Activated naive CD4-positive, alpha-beta T cell (primary cell): ENCODE data around the gene SV2C.
"Not testable (repeated sequence)": the region's sequence is repeated elsewhere in the genome, so short reads cannot be mapped to it uniquely, and the experiment has no call there.

Experiments
- DNase-seq, 4 experiments: peaks; one replicate each; lab custom pipeline; 2025; lab: John Stamatoyannopoulos, UW

SV2C gene

DNA sequence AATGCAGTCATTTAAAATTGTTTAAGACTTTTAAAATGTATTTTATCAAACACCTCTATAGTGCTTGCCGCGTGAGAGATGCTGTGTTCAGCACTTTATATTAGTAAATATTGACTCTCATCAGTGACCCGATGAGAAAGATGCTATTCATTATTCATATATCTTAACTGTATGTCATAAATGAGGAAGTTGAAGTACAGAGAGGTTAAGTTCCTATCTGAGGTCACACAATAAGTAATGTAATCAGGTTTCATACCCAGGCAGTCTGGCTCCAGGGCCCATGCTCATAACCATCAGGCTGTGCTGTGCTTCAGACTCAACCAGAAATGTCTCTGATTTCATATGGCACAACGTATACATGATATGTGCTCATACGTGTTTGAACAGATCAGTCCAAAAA lies 119.0 kb downstream of the SV2C start:
- no peak for DNase-seq

GRCh38 chr5:76204191-76204590 lies 121.0 kb downstream of the SV2C start:
- no peak for DNase-seq

DNA sequence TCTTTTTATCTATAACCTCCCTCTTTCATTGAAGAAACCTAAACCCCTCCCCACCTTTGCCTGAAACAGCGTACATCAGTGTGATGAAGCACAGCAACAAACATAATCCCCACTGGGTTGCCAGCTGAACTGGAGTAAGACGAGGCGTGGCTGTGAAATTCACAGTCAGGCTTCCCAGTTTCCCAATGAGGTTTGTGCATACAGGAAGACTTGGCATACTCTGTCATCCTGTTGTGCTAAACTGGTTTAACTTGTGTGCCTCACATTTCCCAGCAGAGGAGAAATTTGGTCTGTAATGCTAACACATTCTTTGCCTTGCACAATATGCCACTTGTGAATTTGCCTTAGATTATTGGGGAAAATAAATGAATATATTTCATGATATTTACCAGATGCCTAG lies 121.5 kb downstream of the SV2C start:
- no peak for DNase-seq

DNA sequence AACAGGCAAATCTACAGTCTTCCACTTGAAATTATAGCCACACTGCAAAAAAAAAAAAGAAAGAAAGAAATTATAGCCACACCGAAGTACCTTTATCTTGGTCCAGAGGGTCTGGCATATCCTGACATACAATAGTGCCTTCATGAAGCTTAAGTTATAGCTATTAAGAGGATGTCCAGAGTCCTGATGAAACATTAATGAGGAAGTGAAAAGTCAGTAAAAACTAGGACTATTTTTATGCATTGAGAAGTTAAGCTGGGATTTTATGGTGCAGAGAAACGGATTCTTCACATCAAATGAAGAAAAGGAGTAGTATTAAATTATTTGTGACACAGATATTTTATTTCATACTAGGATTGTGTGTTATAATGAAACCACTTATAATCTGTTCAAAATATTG lies 123.9 kb downstream of the SV2C start:
- DNase-seq = no peak

- no peak for DNase-seq
These were observed 126.1 kb downstream of the SV2C start for GRCh38 chr5:76209297-76209696.

GRCh38 chr5:76210946-76211345 lies 127.8 kb downstream of the SV2C start:
- no peak for DNase-seq

- DNase-seq = no peak
These were observed 130.7 kb downstream of the SV2C start for GRCh38 chr5:76213858-76214257.

- no peak for DNase-seq
These were observed 133.6 kb downstream of the SV2C start for GRCh38 chr5:76216748-76217147.

- DNase-seq = no peak
These were observed 136.5 kb downstream of the SV2C start for GRCh38 chr5:76219636-76220035.

DNA sequence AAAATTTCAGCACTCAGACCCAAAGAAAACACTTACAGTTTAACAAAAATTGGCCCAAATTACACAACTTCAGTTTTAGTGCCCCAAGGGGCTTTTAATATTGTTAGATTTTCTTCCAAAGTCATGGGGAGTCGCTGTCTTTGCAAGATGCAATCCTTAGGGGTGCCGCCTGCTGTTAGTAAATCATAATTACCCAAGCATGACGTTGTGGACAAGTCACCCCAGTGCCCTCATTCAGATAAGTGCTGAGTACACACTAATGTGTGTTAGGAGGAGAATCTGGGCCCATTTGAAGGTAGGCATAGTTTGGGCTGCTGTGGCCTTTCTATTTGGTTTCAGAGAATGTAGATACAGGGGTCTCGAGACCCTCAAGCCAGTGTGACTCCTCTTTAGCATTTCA lies 138.1 kb downstream of the SV2C start:
- no peak for DNase-seq

GRCh38 chr5:76222318-76222717 lies 139.1 kb downstream of the SV2C start:
- no peak for DNase-seq

GRCh38 chr5:76223696-76224095 lies 140.5 kb downstream of the SV2C start:
- DNase-seq = no peak

- DNase-seq = no peak
These were observed 141.7 kb downstream of the SV2C start for GRCh38 chr5:76224898-76225297.

DNA sequence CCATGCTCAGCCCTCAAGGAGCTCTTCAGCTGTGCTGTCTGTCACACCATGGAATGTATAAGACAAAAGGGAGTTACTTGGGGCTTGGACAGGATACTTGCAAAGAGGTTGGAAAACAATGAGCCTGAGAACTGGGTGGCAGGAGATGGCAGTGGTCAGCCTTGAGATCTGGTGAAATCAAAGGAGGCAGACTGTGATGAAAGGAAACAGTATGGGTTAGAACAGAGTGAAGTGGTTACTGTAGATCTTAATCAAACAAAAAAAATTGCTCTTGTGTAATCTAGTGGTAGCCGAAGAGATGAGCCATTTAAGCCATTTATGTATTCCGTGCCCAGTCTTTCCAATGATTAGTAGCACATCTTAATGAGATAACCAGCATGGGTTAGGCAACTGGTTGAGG lies 142.2 kb downstream of the SV2C start:
- DNase-seq = no peak

DNA sequence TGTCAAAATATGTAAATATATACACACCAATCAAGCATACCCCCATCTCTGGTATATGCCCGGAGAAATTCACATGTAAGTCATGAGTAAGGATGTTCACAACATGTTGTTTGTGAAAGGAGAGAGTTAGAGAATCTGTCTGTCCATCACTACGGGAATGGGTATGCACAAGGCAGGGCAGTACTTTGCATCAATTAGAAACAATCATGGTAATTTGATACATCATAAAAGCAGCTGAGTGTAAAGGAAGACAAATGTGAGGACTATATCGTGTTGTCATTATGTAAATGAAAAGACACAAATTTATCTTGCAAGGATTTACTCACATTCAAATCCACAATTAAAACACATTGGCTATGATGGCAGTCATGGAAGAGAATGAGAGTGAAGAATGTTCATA lies 146.7 kb downstream of the SV2C start:
- DNase-seq = no peak

DNA sequence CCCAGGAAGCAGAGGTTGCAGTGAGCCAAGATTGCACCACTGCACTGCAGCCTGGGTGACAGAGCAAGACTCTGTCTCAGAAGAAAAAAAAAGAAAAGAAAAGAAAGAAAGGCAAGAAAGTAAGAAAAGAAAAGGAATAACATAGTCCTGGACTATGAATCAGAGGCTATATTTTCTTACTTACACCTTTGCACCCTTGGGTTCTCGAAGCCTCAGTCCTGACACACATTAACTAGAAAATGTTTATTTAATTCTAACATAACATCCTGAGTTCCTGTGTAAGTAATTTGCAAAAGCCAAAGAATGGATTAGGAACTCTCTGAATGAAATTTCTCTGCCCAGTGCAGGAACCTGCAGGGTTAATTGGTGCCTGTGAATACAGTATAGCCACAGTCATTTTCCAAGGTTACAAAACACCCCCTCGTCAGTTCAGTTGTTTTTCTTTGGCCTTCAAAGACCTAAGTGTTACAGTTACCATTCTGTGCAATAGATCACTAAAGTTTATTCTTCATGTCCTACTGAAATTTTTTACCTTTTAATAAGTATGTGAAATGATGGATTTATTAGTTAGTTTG lies 147.6 kb downstream of the SV2C start:
- no peak for DNase-seq

DNA sequence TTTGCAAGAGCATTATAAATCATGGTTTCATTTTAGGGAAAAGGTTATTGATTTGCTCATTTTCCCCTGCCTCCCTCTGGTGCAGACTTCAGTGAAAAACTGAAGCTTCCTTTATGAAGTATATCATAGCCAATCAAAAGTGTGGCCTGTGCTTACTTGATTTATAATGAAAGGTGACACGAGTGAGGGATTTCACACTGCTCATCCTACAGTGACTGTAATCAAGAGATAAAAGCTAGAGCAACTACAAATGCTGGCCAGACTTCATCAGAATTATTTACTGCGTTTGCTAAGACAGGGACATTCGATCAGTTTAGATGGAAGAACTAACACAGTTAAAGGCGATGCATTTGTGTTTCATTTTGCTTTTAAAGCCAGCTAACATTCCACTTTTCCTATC lies 151.5 kb downstream of the SV2C start:
- DNase-seq = no peak

DNA sequence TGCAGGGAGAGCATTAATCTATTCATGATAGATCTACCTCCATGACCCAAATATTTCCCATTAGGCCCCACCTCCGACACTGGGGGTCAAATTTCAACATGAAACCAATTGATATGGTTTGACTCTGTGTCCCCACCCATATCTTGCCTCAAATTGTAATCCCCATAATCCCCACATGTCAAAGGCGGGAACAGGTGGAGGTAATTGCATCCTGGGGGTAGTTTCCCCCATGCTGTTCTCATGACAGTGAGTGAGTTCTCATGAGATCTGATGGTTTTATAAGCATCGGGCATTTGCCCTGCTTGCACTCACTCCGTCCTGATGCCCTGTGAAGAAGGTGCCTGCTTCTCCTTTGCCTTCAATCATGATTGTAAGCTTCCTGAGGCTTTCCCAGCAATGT lies 153.5 kb downstream of the SV2C start:
- DNase-seq = no peak

DNA sequence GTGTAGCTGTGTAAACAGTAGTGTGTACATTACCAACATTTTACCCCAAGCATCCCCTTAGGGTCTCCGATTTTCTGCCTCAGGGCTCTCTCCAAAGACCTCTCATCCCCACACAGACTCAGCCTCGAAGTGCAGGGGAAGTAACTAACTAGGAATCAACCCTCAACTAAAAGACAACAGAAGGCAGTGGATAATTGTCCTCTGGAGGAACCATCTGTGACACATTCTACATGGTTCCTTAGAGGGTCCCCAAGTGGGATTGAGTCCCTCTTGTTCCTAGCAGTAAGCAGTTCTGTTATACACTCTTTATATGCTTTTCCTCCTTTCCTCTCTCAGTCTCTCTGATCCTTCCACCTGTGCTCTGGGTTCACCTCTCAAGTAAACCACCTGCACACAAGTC lies 157.2 kb downstream of the SV2C start:
- no peak for DNase-seq

DNA sequence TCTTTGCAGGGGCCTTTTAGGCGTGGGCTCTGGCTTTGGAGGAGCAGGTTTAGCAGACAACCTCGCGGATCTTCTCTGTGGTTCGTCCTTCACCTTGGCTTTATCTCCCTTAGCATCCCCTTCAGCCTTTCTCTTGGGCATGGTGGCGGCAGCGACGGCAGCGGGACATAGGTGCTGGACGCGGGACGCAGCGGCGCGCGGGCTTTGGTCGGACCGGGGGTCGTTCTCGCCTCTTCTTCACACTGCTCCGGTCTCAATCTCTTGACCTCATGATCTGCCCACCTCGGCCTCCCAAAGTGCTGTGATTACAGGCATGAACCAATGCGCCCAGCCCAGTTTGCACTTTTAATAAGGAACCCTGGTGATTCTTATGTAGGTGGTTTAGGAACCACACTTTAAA lies 159.0 kb downstream of the SV2C start:
- not testable (repeated sequence) for DNase-seq

DNA sequence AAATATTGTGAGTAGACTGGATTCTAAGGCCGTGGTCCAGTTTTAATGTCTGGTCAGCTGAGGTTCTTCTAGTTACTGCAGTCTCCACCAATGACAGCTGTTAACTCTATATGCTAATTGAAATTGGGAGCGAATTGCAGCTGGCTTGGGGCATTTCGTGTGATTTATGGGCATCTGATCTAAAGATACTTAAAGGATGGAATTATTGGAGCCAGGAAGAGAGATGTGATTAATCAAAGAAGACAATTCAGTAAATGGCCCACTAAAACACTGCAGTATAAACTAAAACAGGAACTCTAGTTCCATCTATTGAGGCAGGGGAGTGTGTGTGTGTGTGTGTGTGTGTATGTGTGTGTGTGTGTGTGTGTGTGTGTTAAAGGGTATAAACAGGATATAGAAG lies 162.4 kb downstream of the SV2C start:
- DNase-seq = no peak

GRCh38 chr5:76249621-76250020 lies 166.4 kb downstream of the SV2C start:
- no peak for DNase-seq

- no peak for DNase-seq
These were observed 167.3 kb downstream of the SV2C start for GRCh38 chr5:76250463-76250862.

GRCh38 chr5:76251656-76252055 lies 168.5 kb downstream of the SV2C start:
- no peak for DNase-seq

- no peak for DNase-seq
These were observed 169.3 kb downstream of the SV2C start for GRCh38 chr5:76252437-76252836.
